Skeletal muscle satellite cell (primary cell): Measurements from ENCODE around the gene SLC35F3.

ENCODE experiments used
- H3K27me3 ChIP-seq: 2 replicates; pipeline ENCODE4 v1.7.0; 2013; ENCODE audit warnings: low read length; ENCODE audit not compliant: control insufficient read depth, insufficient read depth
- H3K36me3 ChIP-seq: 2 replicates; pipeline ENCODE4 v1.7.0; 2013; ENCODE audit warnings: mild to moderate bottlenecking, control low read depth, low read length; ENCODE audit not compliant: insufficient read depth
- H3K4me1 ChIP-seq: 2 replicates; pipeline ENCODE4 v1.7.0; 2013; ENCODE audit warnings: low read length; ENCODE audit not compliant: control insufficient read depth, insufficient read depth
- H3K4me2 ChIP-seq: 2 replicates; pipeline ENCODE4 v1.7.0; 2013; ENCODE audit warnings: mild to moderate bottlenecking, low read length
- H3K4me3 ChIP-seq: 2 replicates; pipeline ENCODE4 v1.7.0; 2013; ENCODE audit warnings: low read length
- H3K9ac ChIP-seq: 2 replicates; pipeline ENCODE4 v1.7.0; 2013; ENCODE audit warnings: mild to moderate bottlenecking, low read depth, low read length, moderate library complexity
- H3K9me3 ChIP-seq: replicated peaks from 2 replicates; pipeline ENCODE4 v1.7.0; 2013; ENCODE audit warnings: mild to moderate bottlenecking, control low read depth, low read length

Gene SLC35F3

GRCh38 chr1:234271243-234271606, 366.7 kb downstream of the SLC35F3 start:
- Histone ChIP-seq H3K4me1 (no peaks in the 10 kb centered on the region), H3K9me3 (no peaks in the 10 kb centered on the region), H3K4me2 (no peak overlapping the region), H3K27me3 (peaks cover 5% of the 10 kb centered on the region), H3K9ac (no peak overlapping the region), H3K36me3 (no peaks in the 10 kb centered on the region), H3K4me3 (no peak overlapping the region)

- Histone ChIP-seq H3K4me1 (no peaks in the 10 kb centered on the region), H3K4me3 (no peak overlapping the region), H3K4me2 (no peak overlapping the region), H3K9me3 (no peaks in the 10 kb centered on the region), H3K36me3 (no peaks in the 10 kb centered on the region), H3K27me3 (peaks cover 5% of the 10 kb centered on the region), H3K9ac (no peak overlapping the region)
These were observed 368.3 kb downstream of the SLC35F3 start for GRCh38 chr1:234272656-234273312.

- Histone ChIP-seq H3K4me3 (no peak overlapping the region), H3K9me3 (no peaks in the 10 kb centered on the region), H3K9ac (no peak overlapping the region), H3K36me3 (no peaks in the 10 kb centered on the region), H3K27me3 (peaks cover 5% of the 10 kb centered on the region), H3K4me2 (no peak overlapping the region), H3K4me1 (no peaks in the 10 kb centered on the region)
These were observed 369.5 kb downstream of the SLC35F3 start for GRCh38 chr1:234273981-234274380.

- Histone ChIP-seq H3K4me1 (no peaks in the 10 kb centered on the region), H3K9me3 (no peaks in the 10 kb centered on the region), H3K4me2 (no peak overlapping the region), H3K36me3 (no peaks in the 10 kb centered on the region), H3K27me3 (peaks cover 5% of the 10 kb centered on the region), H3K4me3 (no peak overlapping the region), H3K9ac (no peak overlapping the region)
These were observed 371.8 kb downstream of the SLC35F3 start for GRCh38 chr1:234276151-234276788.

GRCh38 chr1:234277161-234277868, 372.8 kb downstream of the SLC35F3 start:
- H3K36me3 ChIP-seq = no peaks in the 10 kb centered on the region
- no peaks in the 10 kb centered on the region for H3K4me1 ChIP-seq
- peaks cover 5% of the 10 kb centered on the region for H3K27me3 ChIP-seq
- H3K9ac ChIP-seq = no peak overlapping the region
- H3K4me3 ChIP-seq = no peak overlapping the region
- H3K9me3 ChIP-seq = no peaks in the 10 kb centered on the region
- no peak overlapping the region for H3K4me2 ChIP-seq

- Histone ChIP-seq H3K4me2 (no peak overlapping the region), H3K36me3 (no peaks in the 10 kb centered on the region), H3K27me3 (peaks cover 5% of the 10 kb centered on the region), H3K4me3 (no peak overlapping the region), H3K9me3 (no peaks in the 10 kb centered on the region), H3K9ac (no peak overlapping the region), H3K4me1 (no peaks in the 10 kb centered on the region)
These were observed 374.5 kb downstream of the SLC35F3 start for GRCh38 chr1:234279021-234279420.

- Histone ChIP-seq H3K36me3 (no peaks in the 10 kb centered on the region), H3K4me3 (no peak overlapping the region), H3K4me2 (no peak overlapping the region), H3K27me3 (no peaks in the 10 kb centered on the region), H3K4me1 (no peaks in the 10 kb centered on the region), H3K9ac (no peak overlapping the region), H3K9me3 (no peaks in the 10 kb centered on the region)
These were observed 376.0 kb downstream of the SLC35F3 start for GRCh38 chr1:234280500-234280899.

- no peak overlapping the region for H3K4me3 ChIP-seq
- H3K9me3 ChIP-seq = no peaks in the 10 kb centered on the region
- no peaks in the 10 kb centered on the region for H3K4me1 ChIP-seq
- no peaks in the 10 kb centered on the region for H3K36me3 ChIP-seq
- no peak overlapping the region for H3K4me2 ChIP-seq
- no peak overlapping the region for H3K9ac ChIP-seq
- no peaks in the 10 kb centered on the region for H3K27me3 ChIP-seq
These were observed 377.5 kb downstream of the SLC35F3 start for GRCh38 chr1:234281826-234282489.

GRCh38 chr1:234286206-234286605, 381.7 kb downstream of the SLC35F3 start:
- Histone ChIP-seq H3K9me3 (no peaks in the 10 kb centered on the region), H3K4me3 (no peak overlapping the region), H3K9ac (no peak overlapping the region), H3K4me1 (no peaks in the 10 kb centered on the region), H3K36me3 (no peaks in the 10 kb centered on the region), H3K27me3 (no peaks in the 10 kb centered on the region), H3K4me2 (no peak overlapping the region)

GRCh38 chr1:234288946-234289345, 384.5 kb downstream of the SLC35F3 start:
- Histone ChIP-seq H3K27me3 (no peaks in the 10 kb centered on the region), H3K4me1 (no peaks in the 10 kb centered on the region), H3K4me2 (no peak overlapping the region), H3K9ac (no peak overlapping the region), H3K4me3 (no peak overlapping the region), H3K9me3 (no peaks in the 10 kb centered on the region), H3K36me3 (no peaks in the 10 kb centered on the region)

- no peaks in the 10 kb centered on the region for H3K4me1 ChIP-seq
- no peak overlapping the region for H3K4me3 ChIP-seq
- H3K9me3 ChIP-seq = no peaks in the 10 kb centered on the region
- H3K9ac ChIP-seq = no peak overlapping the region
- H3K4me2 ChIP-seq = no peak overlapping the region
- no peaks in the 10 kb centered on the region for H3K36me3 ChIP-seq
- peaks cover 1% of the 10 kb centered on the region for H3K27me3 ChIP-seq
These were observed 385.2 kb downstream of the SLC35F3 start for GRCh38 chr1:234289538-234290305.
